Measurements from ENCODE around the gene TMEM41A. TPM values are rescaled to one million over a fixed set of nuclear protein-coding genes. Genes with fewer than 3 reads are reported as not detected.
"Not testable (repeated sequence)": the region's sequence is repeated elsewhere in the genome, so short reads cannot be mapped to it uniquely, and the experiment has no call there.

TMEM41A gene
- total RNA-seq, 1 experiment from 2014 or later, result 17.9 TPM

- not testable (repeated sequence) for H3K9me3 ChIP-seq (replicated peaks); DNase-seq; H3K4me1 ChIP-seq; H3K27ac ChIP-seq; H3K4me3 ChIP-seq; H3K36me3 ChIP-seq; H3K27me3 ChIP-seq
Observed at GRCh38 chr3:185466123-185466522, 32.7 kb downstream of the TMEM41A start.

- no peaks in the 10 kb centered on the region for H3K27me3 ChIP-seq
- H3K4me1 ChIP-seq, result no peaks in the 10 kb centered on the region
- H3K9me3 ChIP-seq (replicated peaks), result no peaks in the 10 kb centered on the region
- no peak overlapping the region for H3K27ac ChIP-seq
- DNase-seq, result no peak
- no peaks in the 10 kb centered on the region for H3K36me3 ChIP-seq
- H3K4me3 ChIP-seq, result no peak overlapping the region
Observed at GRCh38 chr3:185465471-185465870, 33.4 kb downstream of the TMEM41A start.

GRCh38 chr3:185460719-185461350, 38.0 kb downstream of the TMEM41A start:
- Histone ChIP-seq H3K4me3 (no peak overlapping the region), H3K27me3 (no peaks in the 10 kb centered on the region), H3K36me3 (no peaks in the 10 kb centered on the region), H3K27ac (no peak overlapping the region), H3K4me1 (no peaks in the 10 kb centered on the region), H3K9me3 (replicated peaks) (no peaks in the 10 kb centered on the region)
- no peak for DNase-seq

GRCh38 chr3:185460309-185460708, 38.5 kb downstream of the TMEM41A start:
- H3K27me3 ChIP-seq, result no peaks in the 10 kb centered on the region
- H3K9me3 ChIP-seq (replicated peaks), result no peaks in the 10 kb centered on the region
- H3K4me3 ChIP-seq, result no peak overlapping the region
- no peaks in the 10 kb centered on the region for H3K4me1 ChIP-seq
- DNase-seq, result no peak
- no peak overlapping the region for H3K27ac ChIP-seq
- no peaks in the 10 kb centered on the region for H3K36me3 ChIP-seq

- no peaks in the 10 kb centered on the region for H3K36me3 ChIP-seq
- DNase-seq, result no peak
- no peaks in the 10 kb centered on the region for H3K27me3 ChIP-seq
- no peaks in the 10 kb centered on the region for H3K4me1 ChIP-seq
- no peak overlapping the region for H3K4me3 ChIP-seq
- no peak overlapping the region for H3K27ac ChIP-seq
- H3K9me3 ChIP-seq (replicated peaks), result no peaks in the 10 kb centered on the region
Observed at GRCh38 chr3:185457376-185457775, 41.5 kb downstream of the TMEM41A start.

GRCh38 chr3:185451432-185451831, 47.4 kb downstream of the TMEM41A start:
- not testable (repeated sequence) for H3K4me1 ChIP-seq; H3K4me3 ChIP-seq; H3K9me3 ChIP-seq (replicated peaks); DNase-seq; H3K27ac ChIP-seq; H3K27me3 ChIP-seq; H3K36me3 ChIP-seq

GRCh38 chr3:185448107-185448506, 50.7 kb downstream of the TMEM41A start:
- no peak for DNase-seq

GRCh38 chr3:185444329-185444728, 54.5 kb downstream of the TMEM41A start:
- Histone ChIP-seq H3K4me1 (no peaks in the 10 kb centered on the region), H3K27me3 (no peaks in the 10 kb centered on the region), H3K27ac (no peak overlapping the region), H3K9me3 (replicated peaks) (no peaks in the 10 kb centered on the region), H3K36me3 (no peaks in the 10 kb centered on the region), H3K4me3 (no peak overlapping the region)
- no peak for DNase-seq

More at GRCh38 chr3:185448107-185448506, 50.7 kb downstream of the TMEM41A start:
- H3K4me1 ChIP-seq, result no peaks in the 10 kb centered on the region
- no peak overlapping the region for H3K27ac ChIP-seq
- no peaks in the 10 kb centered on the region for H3K27me3 ChIP-seq
- H3K4me3 ChIP-seq, result no peak overlapping the region
- no peaks in the 10 kb centered on the region for H3K9me3 ChIP-seq (replicated peaks)
- H3K36me3 ChIP-seq, result no peaks in the 10 kb centered on the region

GRCh38 chr3:185442031-185442430, 56.8 kb downstream of the TMEM41A start:
- Histone ChIP-seq H3K4me3 (no peak overlapping the region), H3K27me3 (no peaks in the 10 kb centered on the region)

GRCh38 chr3:185439745-185440466, 58.9 kb downstream of the TMEM41A start:
- DNase-seq, result no peak
- Histone ChIP-seq H3K4me1 (no peaks in the 10 kb centered on the region), H3K9me3 (replicated peaks) (no peaks in the 10 kb centered on the region), H3K27me3 (no peaks in the 10 kb centered on the region), H3K4me3 (no peak overlapping the region), H3K36me3 (no peaks in the 10 kb centered on the region), H3K27ac (no peak overlapping the region)

More at GRCh38 chr3:185442031-185442430, 56.8 kb downstream of the TMEM41A start:
- Histone ChIP-seq H3K36me3 (no peaks in the 10 kb centered on the region), H3K27ac (no peak overlapping the region), H3K4me1 (no peaks in the 10 kb centered on the region), H3K9me3 (replicated peaks) (no peaks in the 10 kb centered on the region)
- DNase-seq, result no peak

Other genes starting within 250 kb of the TMEM41A start
- gene EHHADH, start 245.0 kb downstream of the TMEM41A start, total RNA-seq (2014; rRNA removed; shearing (Covaris generic)), result 3.4 and 5.7 TPM in 2 replicates
- 18.4 and 23.5 TPM in 2 replicates for gene MAP3K13, start 135.9 kb downstream of the TMEM41A start, total RNA-seq (2014; rRNA removed; shearing (Covaris generic))
- gene LIPH, start 53.6 kb upstream of the TMEM41A start, total RNA-seq (2014; rRNA removed; shearing (Covaris generic)), result 0.04 TPM in 1 of 2 replicates, not detected in the other
- 30.9 and 34.1 TPM in 2 replicates for gene SENP2, start 87.3 kb upstream of the TMEM41A start, total RNA-seq (2014; rRNA removed; shearing (Covaris generic))